ENCODE measurements around the gene MRPL41.
A peak's percentile ranks its signal among the peaks of the same experiment; 100 is the strongest.
"Not testable (repeated sequence)": the region's sequence is repeated elsewhere in the genome, so short reads cannot be mapped to it uniquely, and the experiment has no call there.

The MRPL41 gene

GRCh38 chr9:137551264-137552021, at the start of gene MRPL41:
Gene MRPL41, plus strand, starts transcription at chr9:137551879. Its CDS starts 203 bp downstream, at chr9:137552082.
- peak; percentile 82 to 89 (median 84) for DNase-seq

DNA sequence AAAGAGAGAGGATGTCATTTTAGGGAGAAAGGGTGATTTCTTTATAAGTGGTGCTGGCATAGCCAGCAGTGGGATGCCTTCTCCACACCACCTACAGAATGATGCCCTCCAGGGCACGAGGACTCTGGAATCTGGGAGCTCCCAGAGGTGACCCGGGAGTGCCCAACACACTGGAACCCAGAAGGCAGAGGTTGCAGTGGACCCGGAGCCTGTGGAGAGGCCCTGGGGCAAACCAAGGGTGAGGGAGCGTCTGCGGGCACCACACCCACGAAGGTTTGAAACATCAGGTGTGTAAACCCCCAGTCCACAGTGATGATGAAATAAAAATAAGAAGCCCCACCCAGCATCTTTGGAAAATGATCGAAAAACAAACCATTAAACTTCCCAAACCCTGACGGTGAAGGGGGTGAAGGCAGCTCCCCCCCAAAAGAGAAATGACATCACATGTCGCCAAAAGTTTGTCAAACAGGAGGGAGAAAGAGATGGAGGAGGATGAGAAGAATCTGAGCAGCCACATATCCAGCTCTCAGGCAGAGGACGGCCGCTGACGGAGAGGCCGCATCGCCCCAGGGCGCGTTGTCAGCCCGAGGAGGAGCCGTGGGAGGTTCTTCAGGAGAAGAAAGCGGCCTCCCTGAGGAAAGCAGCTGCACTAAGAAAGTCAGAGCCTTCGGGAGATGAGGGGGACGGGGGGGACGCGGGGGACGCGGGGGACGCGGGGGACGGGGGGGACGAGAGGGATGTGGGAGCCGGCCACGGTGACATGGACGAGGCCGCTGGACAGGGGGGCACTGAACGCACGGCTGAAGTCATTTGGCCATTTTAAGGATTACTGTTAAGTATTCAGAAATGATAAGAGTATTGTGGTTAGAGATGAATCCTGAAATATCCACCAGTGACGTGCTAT, 49.4 kb upstream of the MRPL41 start:
- no peak for DNase-seq

DNA sequence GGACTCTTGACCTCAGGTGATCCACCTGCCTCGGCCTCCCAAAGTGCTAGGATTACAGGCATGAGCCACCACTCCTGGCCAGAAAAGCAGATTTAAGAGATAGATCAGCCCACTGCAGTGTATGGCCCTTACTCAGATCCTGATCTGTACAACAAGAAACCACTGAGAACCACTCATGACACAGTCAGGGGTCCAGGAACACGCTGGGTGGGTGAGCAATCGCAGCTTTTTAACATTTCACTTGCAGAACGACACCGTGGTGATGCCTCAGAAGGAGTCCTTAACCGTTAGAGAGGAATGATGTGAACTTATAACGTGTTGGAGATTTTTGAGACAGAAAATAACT, 47.3 kb upstream of the MRPL41 start:
- DNase-seq, result no peak

GRCh38 chr9:137505421-137506140, 46.1 kb upstream of the MRPL41 start:
- no peak for DNase-seq

DNA sequence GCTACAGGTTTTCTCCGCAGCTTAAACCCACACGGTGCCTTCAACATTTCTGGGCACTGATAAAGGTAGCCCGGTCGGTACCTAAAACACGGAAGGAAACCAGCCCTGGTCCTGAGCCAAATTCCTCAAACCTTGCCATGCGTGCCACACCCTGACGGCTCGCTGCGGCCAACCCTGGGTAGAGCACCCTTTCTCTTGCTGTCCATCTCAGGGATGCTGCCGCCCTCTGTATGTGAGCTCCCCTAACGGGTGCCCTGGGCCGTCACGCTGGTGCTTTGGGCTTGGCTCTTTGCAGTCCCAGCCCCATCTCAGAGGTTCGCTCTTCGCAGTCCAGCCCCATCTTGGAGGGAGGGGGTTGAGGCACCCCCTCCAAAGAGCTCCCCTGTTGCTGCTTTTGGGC, 45.4 kb upstream of the MRPL41 start:
- DNase-seq, result no peak

DNA sequence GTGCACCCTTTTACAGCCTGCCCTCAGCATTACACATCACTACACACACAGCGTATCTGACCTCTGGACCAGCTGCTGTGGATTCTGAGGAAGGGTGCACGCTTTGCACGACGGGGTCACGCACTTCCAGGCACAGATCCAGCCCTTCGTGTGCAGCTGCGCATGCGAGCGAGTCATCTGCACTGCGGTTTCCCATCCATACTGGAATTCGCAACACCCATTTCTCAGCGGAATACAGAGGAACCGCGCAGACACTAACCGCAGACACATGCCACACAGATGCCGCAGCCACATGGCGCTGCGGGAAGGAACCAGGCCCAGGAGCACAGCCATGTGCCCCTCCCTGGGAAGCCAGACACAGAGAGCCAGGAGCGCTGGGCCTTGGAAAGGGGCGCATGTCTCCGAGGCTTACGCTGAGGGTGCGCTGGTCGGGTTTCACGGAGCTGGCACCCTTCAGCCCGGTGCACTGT, 44.9 kb upstream of the MRPL41 start:
- no peak for DNase-seq

- no peak for DNase-seq
These were observed 42.5 kb upstream of the MRPL41 start for GRCh38 chr9:137509198-137509597.

GRCh38 chr9:137511126-137511525, 40.6 kb upstream of the MRPL41 start:
- not testable (repeated sequence) for DNase-seq

GRCh38 chr9:137511758-137512463, 39.8 kb upstream of the MRPL41 start:
- no peak for DNase-seq

DNA sequence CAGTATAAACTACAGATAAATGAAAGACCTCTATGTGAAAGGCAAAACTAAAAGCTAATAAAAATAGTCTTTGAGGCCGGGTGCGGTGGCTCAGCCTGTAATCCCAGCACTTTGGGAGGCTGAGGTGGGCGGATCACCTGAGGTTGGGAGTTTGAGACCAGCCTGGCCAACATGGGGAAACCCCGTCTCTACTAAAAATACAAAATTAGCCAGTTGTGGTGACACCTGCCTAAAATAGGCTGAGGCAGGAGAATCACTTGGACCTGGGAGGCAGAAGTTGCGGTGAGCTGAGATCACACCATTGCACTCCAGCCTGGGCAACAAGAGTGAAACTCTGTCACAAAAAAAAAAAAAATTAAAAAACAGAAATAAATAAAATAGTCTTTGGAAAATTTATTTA, 38.5 kb upstream of the MRPL41 start:
- DNase-seq, result not testable (repeated sequence)

GRCh38 chr9:137513801-137514570, 37.7 kb upstream of the MRPL41 start:
- DNase-seq, result not testable (repeated sequence)

DNA sequence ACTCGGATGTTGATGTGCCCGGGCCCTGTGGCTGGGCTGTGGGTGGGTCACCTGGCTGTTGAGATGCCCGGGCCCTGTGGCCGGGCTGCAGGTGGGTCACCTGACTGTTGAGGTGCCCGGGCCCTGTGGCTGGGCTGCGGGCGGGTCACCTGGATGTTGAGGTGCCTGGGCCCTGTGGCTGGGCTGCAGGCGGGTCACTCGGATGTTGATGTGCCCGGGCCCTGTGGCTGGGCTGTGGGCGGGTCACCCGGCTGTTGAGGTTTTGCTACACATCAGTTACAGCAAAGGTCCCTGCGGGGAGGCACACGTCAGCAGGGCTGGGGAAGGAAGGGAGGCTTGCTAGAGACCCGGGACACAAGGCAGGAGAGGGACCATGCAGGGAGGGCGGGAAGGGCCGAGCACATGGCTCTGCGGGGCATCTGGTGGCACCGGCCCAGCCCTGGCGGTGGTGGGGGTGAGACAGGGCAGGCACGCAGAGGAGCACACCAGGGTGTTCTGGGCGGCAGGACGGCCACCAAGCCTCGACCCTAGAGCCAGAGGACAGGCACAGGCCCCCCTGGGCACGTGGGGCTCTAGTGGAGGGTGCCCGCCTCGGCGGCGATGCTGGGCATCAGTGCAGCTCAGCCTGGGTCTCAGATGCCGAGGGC, 36.9 kb upstream of the MRPL41 start:
- DNase-seq, result no peak

DNA sequence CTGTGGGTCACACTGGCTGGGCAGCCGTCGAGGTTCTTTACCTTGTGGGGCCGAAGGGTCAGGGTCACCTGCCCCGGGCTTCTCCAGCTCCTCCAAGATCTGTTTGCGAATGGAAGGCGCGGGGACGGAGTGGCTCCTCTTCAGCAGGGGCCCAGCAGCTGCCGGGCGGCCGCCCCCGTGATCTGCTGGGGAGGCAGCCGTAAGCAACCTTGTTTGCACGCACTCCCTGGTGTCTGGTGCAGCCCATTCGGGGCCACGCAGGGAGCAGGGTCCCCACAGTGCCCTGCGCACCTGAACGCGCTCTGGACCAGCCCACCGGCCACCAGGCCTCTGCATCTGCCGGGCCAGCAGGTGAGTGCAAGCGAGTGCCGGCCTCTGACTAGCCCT, 36.3 kb upstream of the MRPL41 start:
- DNase-seq, result no peak

DNA sequence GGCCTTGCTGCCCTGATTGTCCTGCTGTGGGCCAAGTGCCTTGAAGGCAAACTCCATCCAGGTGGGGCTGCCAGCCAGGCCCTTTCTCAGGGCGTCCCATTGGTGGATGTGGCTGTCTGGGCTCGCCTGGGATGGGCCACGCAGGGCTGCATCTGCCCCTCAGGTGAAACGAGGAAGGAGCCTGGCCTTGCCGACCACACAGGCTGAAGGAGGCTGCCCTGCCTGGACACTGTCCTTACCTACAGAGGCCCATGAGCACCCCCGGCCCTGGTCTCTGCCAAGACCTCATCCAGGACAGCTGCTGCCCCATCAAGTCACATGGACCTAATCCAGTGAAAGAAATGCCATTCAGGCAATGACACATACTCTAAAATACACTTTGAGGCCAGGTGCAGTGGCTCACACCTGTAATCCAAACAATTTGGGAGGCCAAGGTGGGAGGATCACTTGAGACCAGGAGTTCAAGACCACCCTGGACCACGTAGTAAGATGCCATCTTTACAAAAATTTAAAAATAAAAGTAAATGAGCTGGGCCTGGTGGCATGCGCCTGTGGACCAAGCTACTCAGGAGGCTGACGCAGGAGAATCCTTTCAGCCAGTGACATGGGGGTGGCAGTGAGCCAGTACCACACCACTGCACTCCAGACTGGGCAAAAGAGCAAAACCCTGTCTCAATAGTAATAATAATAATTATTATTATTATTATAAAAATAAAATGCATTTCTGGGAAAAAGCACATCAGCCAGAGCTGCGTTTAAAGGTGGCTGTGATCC, 35.3 kb upstream of the MRPL41 start:
- DNase-seq, result no peak

GRCh38 chr9:137518661-137519459, 32.8 kb upstream of the MRPL41 start:
- DNase-seq, result not testable (repeated sequence)

GRCh38 chr9:137519553-137519952, 32.1 kb upstream of the MRPL41 start:
- DNase-seq, result no peak

DNA sequence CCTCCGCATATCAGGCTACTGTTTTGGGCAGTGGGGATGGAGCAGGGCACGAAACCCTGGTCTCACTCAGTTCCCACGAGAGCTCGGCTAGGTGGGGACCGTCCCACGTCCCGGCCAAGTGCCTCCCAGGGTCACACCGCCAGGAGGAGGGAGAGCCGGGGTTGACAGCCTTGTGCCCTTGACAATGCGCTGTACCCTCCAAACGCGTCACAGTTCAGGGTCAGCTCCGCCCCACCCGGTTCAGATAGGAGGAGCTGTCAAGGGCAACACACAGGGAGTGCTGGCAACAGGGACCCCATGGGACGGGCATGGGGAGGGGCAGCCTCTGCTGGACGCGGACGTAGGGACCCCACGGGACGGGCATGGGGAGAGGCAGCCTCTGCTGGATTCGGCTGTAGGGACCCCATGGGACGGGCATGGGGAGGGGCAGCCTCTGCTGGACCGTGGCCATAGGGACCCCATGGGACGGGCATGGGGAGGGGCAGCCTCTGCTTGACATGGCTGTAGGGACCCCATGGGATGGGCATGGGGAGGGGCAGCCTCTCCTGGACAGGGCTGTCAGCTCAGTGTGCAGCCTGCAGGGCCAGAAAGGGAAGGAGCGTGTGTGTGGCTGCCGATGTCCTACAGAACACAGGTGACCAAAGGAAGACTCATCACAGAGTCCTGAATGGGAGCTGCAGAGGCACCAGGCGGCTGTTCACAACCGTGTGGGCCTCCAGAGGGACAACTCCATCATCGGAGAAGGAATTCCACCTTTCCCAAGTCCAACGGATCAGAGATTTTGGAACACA, 30.9 kb upstream of the MRPL41 start:
- no peak for DNase-seq

DNA sequence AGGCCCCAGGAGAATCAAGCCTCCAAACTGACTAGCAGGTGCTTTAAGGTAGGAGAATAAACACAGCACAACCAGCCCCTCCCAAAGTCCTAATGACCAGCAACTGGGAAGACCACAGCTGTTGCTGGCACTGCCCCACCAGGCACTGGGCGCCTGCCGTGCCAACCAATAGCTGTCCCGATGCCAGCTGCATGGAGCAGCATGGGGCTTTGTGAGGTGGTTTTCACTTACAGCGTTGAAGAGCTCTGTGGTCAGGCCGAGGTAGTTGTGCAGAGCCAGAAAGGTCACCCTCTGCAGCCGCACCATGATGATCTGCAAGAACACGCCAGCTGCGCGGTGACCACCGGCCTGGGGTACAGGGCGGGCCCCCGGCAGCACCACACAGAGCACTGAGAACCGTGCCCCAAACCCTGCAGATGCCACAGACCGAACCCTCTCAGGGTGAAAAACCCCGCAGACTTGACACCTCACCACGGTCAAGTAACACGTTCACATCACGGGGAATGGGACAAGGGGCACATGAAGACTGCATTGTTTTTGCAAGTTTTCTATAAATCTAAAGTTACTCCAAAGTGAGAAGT, 30.2 kb upstream of the MRPL41 start:
- no peak for DNase-seq
